Activated gamma-delta T cell (primary cell): ENCODE data around the gene DRD3.

Experiments used
- DNase-seq: peaks from one replicate; lab custom pipeline; 2025; lab: John Stamatoyannopoulos, UW
- total RNA-seq, 2 donors: gene quantifications; one replicate each; lab custom pipeline; 2026; lab: John Stamatoyannopoulos, UW

DRD3 gene
- 0.20 to 1.3 reads per million in 2 donors for total RNA-seq

GRCh38 chr3:114178770-114179368, at the start of gene DRD3:
Gene DRD3 (minus strand): TSS chr3:114179052. CDS start chr3:114171992, 7,060 bp downstream.
- no peak for DNase-seq

DNA sequence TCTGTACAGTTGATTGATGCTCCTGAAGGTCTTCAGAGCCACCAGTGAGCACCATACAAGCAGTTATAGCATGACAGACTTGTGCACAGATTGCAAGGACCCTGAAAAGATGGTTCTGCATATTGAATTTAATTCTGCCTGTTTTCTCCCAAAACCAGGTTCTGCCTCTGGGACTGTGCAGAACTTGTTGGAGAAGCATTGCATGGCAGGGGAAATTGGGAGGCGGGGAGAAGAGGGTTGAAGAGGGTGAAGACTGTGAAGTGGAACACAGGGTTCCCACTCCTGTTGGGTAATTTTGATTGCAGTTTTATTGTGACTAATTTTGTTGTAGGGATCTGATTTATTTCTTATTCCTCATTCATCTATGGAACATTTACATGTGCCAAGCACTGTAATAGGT, 48.2 kb upstream of the DRD3 start:
- no peak for DNase-seq

- DNase-seq, result no peak
Observed at GRCh38 chr3:114226313-114226712, 47.5 kb upstream of the DRD3 start.

GRCh38 chr3:114223143-114223542, 44.3 kb upstream of the DRD3 start:
- DNase-seq, result no peak

DNA sequence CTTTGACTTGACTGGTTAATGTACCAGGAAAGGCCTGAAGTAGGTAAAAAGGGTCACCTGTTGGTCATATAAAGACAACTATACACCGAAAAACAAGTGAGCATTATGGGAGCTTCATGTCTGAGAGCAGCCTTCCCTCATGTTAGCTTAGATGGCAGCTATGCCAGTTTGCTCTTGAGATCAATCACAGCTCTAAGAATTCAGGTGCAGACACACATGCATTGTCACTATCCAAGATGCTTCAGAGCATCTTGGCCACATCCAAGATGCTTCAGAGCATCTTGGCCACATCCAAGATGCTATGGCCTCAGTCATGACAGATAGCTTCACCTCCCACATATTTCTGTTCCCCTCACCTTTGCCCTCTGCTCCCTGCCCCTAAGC, 43.0 kb upstream of the DRD3 start:
- DNase-seq, result no peak

- DNase-seq, result no peak
Observed at GRCh38 chr3:114221165-114221880, 42.5 kb upstream of the DRD3 start.

- no peak for DNase-seq
Observed at GRCh38 chr3:114219741-114220140, 40.9 kb upstream of the DRD3 start.

DNA sequence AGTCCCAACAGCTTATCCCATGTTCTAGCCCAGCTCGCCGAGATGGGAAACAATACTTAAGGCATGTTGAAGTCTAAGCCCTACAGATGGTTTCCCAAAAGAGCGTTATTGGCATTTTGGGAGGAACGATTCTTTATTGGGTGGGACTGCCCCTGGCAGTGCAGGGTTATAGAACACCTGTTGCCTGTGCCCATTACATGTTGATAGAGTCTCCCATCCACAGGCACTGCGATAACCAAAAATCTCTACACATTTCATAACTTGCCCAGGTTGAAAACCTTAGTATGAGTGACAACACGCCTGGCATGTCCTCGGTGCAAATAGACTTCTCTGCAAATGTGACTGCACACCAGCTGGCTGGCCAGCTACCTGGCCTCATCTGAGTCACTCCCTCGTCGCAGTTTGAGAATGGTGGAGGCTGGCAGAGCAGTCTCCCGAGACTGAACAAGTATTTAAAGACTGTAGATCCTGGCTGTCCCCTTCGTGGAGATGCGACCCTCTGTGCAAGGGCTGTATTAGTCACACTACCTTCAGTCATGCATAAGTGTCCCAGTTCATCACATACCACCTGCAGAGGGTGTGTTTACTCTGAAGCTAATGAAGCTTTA, 39.8 kb upstream of the DRD3 start:
- no peak for DNase-seq

GRCh38 chr3:114218006-114218405, 39.2 kb upstream of the DRD3 start:
- DNase-seq, result no peak

- DNase-seq, result no peak
Observed at GRCh38 chr3:114217266-114217665, 38.4 kb upstream of the DRD3 start.

GRCh38 chr3:114216186-114216970, 37.5 kb upstream of the DRD3 start:
- no peak for DNase-seq

DNA sequence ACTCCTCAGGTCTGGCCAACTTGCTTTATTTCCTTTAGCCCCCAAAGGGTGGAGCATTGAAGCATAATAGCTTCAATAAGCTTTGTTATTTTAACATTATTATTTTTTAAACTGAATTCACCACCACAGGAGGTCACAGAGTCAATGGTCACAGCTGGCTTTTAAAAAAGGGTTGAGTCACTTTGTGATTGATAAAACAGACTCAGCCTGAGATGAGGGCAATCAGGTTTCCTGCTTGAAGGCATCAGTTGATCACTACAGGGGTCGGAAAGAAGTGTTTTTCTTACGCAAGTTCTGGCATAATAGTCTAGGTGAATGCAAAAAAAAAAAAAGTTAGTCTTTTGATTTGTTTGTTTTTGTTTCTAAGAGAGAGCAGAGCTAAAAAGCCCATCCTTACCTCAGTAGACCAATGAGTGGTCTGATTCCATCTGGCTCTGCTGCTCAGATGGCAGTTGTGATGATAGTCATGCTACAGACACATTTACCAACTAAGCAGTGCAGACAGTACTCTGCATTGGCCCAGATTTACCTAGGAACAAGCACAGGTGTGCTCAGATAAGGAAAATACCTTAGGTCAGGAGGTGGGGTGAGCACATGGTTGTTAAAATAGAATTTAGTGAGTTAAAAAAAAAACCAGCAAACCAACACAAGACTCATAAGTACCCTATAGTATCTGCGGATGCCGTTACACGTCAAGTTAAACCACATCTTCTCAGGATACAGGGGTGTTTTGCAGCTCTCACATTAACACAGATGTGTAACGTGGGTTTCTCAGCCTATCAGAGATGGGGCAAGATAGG, 35.9 kb upstream of the DRD3 start:
- no peak for DNase-seq

DNA sequence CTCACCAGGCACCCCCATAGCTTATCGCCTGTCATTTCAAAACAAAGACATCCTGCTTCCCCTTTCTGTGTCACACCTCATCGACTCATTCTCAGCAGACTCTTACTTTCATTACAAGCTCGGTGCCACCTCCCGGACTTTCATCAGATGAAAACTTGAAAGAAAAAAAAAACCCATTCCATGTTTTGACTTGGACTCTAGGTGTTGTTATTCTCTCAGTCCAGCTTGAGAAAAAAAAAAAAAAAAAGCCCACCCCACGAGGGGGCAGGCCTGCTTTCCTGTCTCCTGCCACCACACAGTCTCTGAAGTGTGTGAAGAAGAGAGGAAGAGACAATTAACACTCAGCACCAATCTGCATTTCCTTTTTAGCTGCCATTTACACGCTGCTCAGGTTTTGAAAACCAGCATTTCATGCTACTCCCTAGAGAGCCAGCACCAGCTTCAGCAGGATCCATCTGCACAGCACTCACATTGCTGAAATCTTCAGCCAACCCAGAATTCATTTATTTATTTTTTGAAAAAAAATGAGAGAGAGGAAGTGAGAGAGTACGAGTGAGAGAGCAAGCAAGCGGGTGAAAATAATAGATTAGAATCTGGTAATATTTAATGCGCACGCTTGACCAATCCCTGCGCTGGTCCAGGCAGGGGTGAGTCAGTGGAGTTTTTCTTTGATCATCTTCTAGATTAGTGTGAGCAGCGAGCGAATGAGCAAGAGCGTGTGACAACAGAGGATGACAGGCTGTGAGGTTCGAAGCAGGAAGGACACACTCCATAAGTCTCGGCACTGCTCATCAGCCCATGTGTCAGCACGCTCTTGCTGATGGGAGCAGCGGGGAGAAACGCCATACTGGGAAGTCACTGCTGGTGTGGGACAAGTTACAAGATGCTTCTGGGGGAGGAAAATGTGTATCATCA, 35.0 kb upstream of the DRD3 start:
- no peak for DNase-seq

- DNase-seq, result no peak
Observed at GRCh38 chr3:114213292-114213626, 34.4 kb upstream of the DRD3 start.

- no peak for DNase-seq
Observed at GRCh38 chr3:114212646-114213045, 33.8 kb upstream of the DRD3 start.

DNA sequence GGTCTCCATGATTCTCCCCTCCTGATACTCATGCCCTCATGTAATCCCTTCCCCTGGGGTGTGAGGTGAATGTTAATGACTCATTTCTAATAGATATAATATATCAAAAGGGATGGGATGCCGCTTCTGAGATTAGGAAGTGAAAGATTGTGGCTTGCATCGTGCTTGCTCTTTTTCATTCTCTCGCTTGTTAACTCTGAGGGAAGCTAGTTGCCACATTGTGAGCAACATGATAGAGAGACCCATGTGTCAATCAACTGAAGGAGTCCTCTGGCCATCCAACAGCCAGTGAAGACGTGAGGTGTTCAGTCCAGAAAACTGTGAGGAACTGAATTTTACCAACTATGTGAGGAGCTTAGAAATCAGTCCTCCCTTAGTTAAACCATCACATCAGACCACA, 28.9 kb upstream of the DRD3 start:
- DNase-seq, result no peak

- no peak for DNase-seq
Observed at GRCh38 chr3:114206342-114206741, 27.5 kb upstream of the DRD3 start.

- DNase-seq, result no peak
Observed at GRCh38 chr3:114205541-114205940, 26.7 kb upstream of the DRD3 start.

DNA sequence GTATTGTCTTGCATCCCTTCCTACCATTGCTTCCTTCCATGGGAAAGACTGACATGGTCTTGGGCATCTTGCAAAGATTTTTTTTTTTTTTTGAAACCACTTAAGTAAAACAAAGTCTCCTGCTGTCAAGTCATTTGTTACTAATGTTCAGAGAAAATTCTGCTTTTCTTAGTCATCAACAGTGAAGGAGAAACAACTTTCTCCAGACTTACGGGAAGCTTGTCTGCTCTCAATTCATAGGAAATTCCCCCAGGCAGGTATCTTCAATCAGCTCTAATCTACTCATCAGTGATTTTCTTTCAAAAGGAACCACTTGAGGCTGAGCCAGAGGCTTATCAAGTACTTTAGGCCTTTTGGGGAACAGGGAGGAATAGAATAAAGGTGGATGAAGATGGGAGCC, 15.9 kb upstream of the DRD3 start:
- DNase-seq, result no peak

GRCh38 chr3:114192136-114192535, 13.3 kb upstream of the DRD3 start:
- DNase-seq, result no peak

- DNase-seq, result no peak
Observed at GRCh38 chr3:114186501-114186900, 7.6 kb upstream of the DRD3 start.
